Activated T-cell treated with anti-CD3 and anti-CD28 coated beads, Interleukin-2, amount 50 U/mL, for 48 hours (primary cell): ENCODE results near the gene PODN.

Experiments
- DNase-seq, 2 experiments: peaks; one replicate each; pipeline ENCODE4 v3.0.0-alpha.2; 2020

Gene PODN

DNA sequence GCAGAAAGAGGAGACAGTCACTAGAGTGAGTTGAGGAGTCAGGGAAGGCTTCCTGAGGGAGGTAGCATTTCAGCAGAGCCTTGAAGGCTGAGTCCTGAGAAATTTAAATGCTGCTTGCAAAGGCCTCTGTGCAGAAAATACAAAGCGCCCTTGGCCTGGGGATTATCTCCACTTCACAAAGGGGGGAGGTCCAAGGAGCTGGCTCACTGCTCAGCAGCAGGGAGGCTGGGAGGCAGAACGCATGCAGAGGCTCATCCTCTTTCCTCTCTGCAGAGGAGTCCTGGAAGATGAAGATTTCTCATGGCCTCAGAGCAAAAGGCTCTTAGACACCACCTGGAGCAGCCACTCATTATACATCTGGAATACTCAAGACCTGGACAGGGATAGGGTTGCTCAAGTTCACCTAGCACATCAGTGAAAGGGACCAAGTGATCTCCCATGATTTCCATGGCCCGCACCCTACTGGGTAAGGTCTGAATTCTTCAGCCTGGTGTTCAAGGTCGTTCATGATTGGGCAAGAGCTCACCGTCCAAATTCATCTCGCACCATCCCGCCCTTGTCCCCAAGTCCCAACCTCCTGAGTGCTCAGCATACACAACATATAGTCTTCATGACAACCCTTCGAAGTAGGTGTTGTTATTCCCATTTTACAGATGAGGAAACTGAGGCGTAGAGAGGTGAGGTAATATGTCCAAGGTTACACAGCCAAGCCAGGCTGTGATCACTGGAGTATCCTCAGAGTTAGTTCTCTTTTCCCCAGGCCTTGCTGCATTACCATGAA, 71.4 kb downstream of the PODN start:
- no peak for DNase-seq

DNA sequence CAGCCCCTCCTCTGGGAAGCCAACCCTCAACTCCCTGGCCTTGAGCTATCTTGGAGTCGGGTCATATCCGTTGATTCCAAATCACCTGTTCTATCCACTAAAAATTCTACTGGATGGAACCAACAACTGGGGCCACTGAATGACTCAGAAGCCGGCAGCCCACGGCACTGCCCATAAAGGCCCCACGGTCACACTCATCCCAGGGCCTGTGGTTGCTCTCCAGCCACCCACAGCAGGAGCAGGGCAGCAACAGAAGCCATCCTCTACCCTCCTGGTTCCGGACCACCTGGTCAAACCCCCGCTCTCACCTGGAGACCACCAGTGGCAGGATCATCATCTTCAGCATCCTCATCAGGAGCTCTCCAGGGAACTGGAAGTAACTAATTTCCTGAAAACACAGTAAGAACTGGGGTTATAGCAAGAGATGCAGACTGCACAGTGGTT, 72.1 kb downstream of the PODN start:
- no peak for DNase-seq
